Thyroid gland (tissue), 4 donors: Measurements from ENCODE around the gene PLIN1. TPM values are rescaled to one million over a fixed set of nuclear protein-coding genes. Genes with fewer than 3 reads are reported as not detected.

Experiments used
- DNase-seq, 2 donors: peaks; one replicate each; pipeline ENCODE4 v3.0.0-alpha.2; 2019
- H3K27ac ChIP-seq, 3 donors: fragments of 200-600 bp; sonication (generic); 1 replicate in 2 of 3; 2 replicates in 1 of 3; pipeline ENCODE4 v1.5.1; 2016 to 2019; ENCODE audit warnings: mild to moderate bottlenecking in 1 of 3, moderate library complexity in 1 of 3
- H3K27me3 ChIP-seq: fragments of 200-600 bp; sonication (generic); one replicate; pipeline ENCODE4 v1.5.1; 2019
- H3K36me3 ChIP-seq, 2 donors: fragments of 200-600 bp; sonication (generic); one replicate each; pipeline ENCODE4 v1.5.1; 2016 to 2019
- H3K4me1 ChIP-seq, 2 donors: fragments of 200-600 bp; sonication (generic); one replicate each; pipeline ENCODE4 v1.5.1; 2017 to 2019
- H3K4me3 ChIP-seq, 3 donors: fragments of 200-600 bp; sonication (generic); replicated peaks in 1 of 3; 1 replicate in 2 of 3; 2 replicates in 1 of 3; pipeline ENCODE4 v1.5.1; 2016; ENCODE audit warnings: mild to moderate bottlenecking in 1 of 3
- H3K9me3 ChIP-seq: fragments of 200-600 bp; sonication (generic); one replicate; pipeline ENCODE4 v1.5.1; 2017
- POLR2A ChIP-seq, 2 donors: fragments of 450-650 bp; IDR thresholded peaks; one replicate each; pipeline ENCODE4 v1.6.1; 2017; ENCODE audit warnings: antibody characterized with exemption in 2 of 2, mild to moderate bottlenecking in 2 of 2, moderate library complexity in 1 of 2
- WGBS, 2 donors: methylation state at CpG; one replicate each; pipeline ENCODE4 v1.1.5; 2017; 5-methylcytosine and 5-hydroxymethylcytosine counted together
- intact Hi-C: fragments of 100-400 bp; cut with DNase I; formaldehyde crosslinking; loops from one replicate; pipeline ENCODE4 v1.15.1; 2023
- total RNA-seq, 4 donors: library from RNA; depleted of rRNA; stranded (reverse); fragments of >200 nt; gene quantifications; one replicate each; pipeline ENCODE4 v1.2.3, GENCODE V29; 2016
- TF ChIP-seq, protein P1 (sequence below), 6 experiments: fragments of 200-600 bp in 3 of 6; fragments of 450-650 bp in 3 of 6; sonication (generic) in 3 of 6; IDR thresholded peaks; one replicate each; pipeline ENCODE4 v1.5.1; 2016 to 2019; ENCODE audit warnings: antibody characterized with exemption in 6 of 6, mild to moderate bottlenecking in 2 of 6, inconsistent platforms in 1 of 6, moderate library complexity in 1 of 6

Gene PLIN1
- total RNA-seq, 4 donors from 2014 or later = 3.3 to 9.9 (median 6.0) TPM

DNA sequence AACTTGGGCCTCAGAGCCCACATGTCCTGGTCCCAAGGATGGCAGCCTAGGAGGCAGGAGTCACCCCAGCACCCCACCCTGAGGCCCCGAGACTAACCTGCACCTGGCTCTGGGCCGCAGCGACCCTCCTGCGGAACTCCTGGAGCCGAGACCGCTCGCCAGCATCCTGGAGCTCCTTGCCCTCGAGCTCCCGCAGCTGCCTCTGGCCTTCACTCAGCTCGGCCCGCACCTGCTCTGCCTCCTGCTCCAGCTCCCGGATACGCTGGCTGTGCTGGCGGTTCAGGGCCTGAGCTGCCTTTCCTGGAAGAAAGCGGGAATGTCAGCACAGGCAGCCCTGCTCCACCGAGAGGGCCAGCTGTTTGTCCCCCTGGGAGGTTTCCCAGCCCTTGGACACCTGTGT is 37.1 kb downstream of the PLIN1 start:
- TF ChIP-seq POLR2A (IDR thresholded peaks at IDR 0.05) = no peak
- TF ChIP-seq, protein P1, sequence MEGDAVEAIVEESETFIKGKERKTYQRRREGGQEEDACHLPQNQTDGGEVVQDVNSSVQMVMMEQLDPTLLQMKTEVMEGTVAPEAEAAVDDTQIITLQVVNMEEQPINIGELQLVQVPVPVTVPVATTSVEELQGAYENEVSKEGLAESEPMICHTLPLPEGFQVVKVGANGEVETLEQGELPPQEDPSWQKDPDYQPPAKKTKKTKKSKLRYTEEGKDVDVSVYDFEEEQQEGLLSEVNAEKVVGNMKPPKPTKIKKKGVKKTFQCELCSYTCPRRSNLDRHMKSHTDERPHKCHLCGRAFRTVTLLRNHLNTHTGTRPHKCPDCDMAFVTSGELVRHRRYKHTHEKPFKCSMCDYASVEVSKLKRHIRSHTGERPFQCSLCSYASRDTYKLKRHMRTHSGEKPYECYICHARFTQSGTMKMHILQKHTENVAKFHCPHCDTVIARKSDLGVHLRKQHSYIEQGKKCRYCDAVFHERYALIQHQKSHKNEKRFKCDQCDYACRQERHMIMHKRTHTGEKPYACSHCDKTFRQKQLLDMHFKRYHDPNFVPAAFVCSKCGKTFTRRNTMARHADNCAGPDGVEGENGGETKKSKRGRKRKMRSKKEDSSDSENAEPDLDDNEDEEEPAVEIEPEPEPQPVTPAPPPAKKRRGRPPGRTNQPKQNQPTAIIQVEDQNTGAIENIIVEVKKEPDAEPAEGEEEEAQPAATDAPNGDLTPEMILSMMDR (IDR thresholded peaks at IDR 0.05) = no peak
- Histone ChIP-seq H3K27me3 (no peaks in the 10 kb centered on the region), H3K4me1 (peaks cover 0 to under 1% of the 10 kb centered on the region in 2 donors), H3K27ac (no peak overlapping the region), H3K9me3 (no peaks in the 10 kb centered on the region), H3K36me3 (no peaks in the 10 kb centered on the region), H3K4me3 (no peak overlapping the region)
- no peak for DNase-seq
- WGBS, 2 donors = 98 to 100% methylated on average over 1 to 16 of the region's 16 CpGs
- intact Hi-C loops = loop anchor here (10.0 kb wide), 1 partner anchor 103 kb away; no protein-coding TSS in a partner anchor

DNA sequence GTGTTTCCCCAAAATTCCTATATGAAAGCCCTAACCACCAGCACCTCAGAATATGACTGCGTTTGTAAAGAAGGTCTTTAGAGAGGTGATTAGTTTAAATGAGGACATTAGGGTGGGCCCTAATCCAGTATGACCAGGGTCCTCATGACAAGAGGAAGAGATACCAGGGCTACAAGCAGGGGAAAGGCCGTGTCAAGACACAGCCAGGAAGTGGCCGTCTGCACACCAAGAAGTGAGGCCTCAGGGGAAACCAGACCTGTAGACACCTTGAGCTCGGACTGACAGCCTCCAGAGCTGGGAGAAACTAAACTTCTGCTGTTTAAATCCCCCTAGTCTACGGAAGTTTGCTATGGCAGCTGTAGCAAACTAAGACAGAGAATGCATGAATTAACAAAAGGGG is 38.1 kb downstream of the PLIN1 start:
- H3K27ac ChIP-seq = no peak overlapping the region
- WGBS, 2 donors = 86 to 90% methylated on average over 5 of the region's 5 CpGs

DNA sequence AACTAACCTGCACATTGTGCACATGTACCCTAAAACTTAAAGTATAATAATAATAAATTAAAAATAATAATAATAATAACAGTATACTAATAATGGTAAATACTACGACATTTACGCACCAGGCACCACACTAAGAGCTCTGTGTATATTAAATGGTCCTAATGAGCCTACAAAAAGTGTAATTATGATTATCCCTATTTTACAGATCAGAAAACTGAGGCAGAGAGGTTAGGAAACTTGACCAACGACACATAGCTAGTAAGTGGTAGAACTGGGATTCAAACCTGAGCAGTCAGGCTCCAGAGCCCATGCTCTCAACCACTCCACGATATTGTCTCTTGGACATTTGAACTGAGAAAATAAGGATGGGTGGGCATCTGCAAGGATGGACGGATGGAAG is 38.9 kb downstream of the PLIN1 start:
- no peak for DNase-seq
- Histone ChIP-seq H3K36me3 (no peaks in the 10 kb centered on the region), H3K4me3 (no peak overlapping the region), H3K9me3 (no peaks in the 10 kb centered on the region), H3K27ac (no peak overlapping the region), H3K27me3 (no peaks in the 10 kb centered on the region), H3K4me1 (no peaks in the 10 kb centered on the region)
- intact Hi-C loops = loop anchor here (10.0 kb wide), 1 partner anchor 105 kb away; no protein-coding TSS in a partner anchor
- TF ChIP-seq, protein P1 (IDR thresholded peaks at IDR 0.05) = no peak
- TF ChIP-seq POLR2A (IDR thresholded peaks at IDR 0.05) = no peak
- 95% methylated on average over 5 of the region's 5 CpGs for WGBS, 2 donors

More for the DNA sequence above, 38.1 kb downstream of the PLIN1 start:
- H3K27me3 ChIP-seq = no peaks in the 10 kb centered on the region
- DNase-seq = no peak
- H3K9me3 ChIP-seq = no peaks in the 10 kb centered on the region
- H3K4me1 ChIP-seq = no peaks in the 10 kb centered on the region
- H3K4me3 ChIP-seq = no peak overlapping the region
- no peaks in the 10 kb centered on the region for H3K36me3 ChIP-seq
- intact Hi-C loops = loop anchor here (10.0 kb wide), 1 partner anchor 104 kb away; no protein-coding TSS in a partner anchor
- TF ChIP-seq, protein P1 (IDR thresholded peaks at IDR 0.05) = no peak
- no peak for TF ChIP-seq POLR2A (IDR thresholded peaks at IDR 0.05)

DNA sequence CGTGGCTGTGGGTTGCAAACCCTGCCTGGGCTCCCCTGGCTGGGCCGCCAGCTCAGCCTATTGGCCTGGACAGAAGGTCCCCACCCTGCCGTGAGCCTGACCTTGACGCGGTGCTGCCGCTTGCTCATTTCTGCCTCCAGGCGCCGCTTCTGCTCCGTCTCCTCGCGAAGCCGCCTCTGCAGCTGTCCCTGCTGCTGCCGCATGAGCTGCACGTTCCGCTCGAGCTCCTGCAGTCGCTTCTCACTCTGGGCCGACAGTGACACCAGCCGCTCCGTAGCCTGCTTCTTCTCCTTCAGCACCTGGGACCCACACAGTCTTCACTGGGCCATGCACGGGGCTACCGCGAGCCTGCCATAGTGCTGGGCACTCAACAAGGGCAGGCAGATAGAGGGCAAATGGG is 45.6 kb downstream of the PLIN1 start:
- intact Hi-C loops = no loop called here
- H3K9me3 ChIP-seq = no peaks in the 10 kb centered on the region
- no peak overlapping the region for H3K27ac ChIP-seq
- H3K36me3 ChIP-seq = peaks cover 21 to 39% of the 10 kb centered on the region in 2 donors
- no peak for DNase-seq
- H3K27me3 ChIP-seq = no peaks in the 10 kb centered on the region
- TF ChIP-seq POLR2A (IDR thresholded peaks at IDR 0.05) = no peak
- TF ChIP-seq, protein P1 (IDR thresholded peaks at IDR 0.05) = no peak
- H3K4me3 ChIP-seq = no peak overlapping the region
- no peaks in the 10 kb centered on the region for H3K4me1 ChIP-seq
- 94 to 97% methylated on average over 21 to 23 of the region's 23 CpGs for WGBS, 2 donors

DNA sequence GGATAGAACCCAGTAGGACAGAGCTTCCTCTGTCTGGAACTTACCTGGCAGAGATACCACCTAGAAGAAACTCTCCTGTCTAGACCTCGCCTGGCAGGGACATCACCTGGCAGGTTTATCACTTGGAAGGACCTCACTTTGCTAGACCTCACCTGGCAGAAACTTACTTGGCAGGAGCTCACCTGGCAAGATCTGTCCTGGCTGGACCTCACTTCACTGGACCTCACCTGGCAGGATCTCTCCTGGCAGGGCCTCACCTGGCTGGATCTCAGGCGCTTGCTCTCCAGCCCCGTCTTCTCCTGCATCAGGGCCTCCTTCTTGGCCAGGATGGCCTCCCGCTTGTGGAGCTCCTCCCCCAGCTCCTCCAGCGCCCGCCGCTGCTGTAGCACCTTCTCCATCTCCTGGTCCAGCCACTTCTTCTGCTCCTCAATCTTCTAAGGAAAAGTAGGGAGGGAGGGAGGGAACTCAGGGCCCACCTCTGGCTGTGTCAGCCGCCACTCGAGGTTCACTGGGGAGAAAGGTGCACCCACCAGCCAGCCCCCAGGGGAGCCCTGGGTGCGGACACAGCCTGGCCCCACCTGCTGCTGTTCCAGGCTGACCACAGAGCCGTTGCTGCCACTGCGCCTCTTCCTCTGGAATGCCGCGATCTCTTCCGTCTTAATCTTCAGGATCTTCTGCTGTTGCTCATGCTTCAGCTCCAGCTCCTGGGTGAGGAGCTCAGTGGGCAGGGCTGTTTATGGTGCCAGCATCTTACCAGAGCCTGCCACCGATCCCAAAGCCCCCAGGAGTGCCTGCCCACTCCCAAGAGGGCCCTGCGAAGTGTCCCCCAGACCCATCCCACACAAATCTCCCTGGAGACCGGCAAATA is 46.4 kb downstream of the PLIN1 start:
- Histone ChIP-seq H3K36me3 (peaks cover 21 to 46% of the 10 kb centered on the region in 2 donors), H3K27me3 (no peaks in the 10 kb centered on the region), H3K27ac (no peak overlapping the region), H3K4me3 (no peak overlapping the region), H3K4me1 (no peaks in the 10 kb centered on the region), H3K9me3 (no peaks in the 10 kb centered on the region)
- intact Hi-C loops = no loop called here
- no peak for DNase-seq
- no peak for TF ChIP-seq POLR2A (IDR thresholded peaks at IDR 0.05)
- TF ChIP-seq, protein P1 (IDR thresholded peaks at IDR 0.05) = no peak
- 94 to 96% methylated on average over 16 to 18 of the region's 18 CpGs for WGBS, 2 donors
